GM19468 (cell line): Measurements from ENCODE around the gene MYO15B.

Experiments
- ATAC-seq: cut with Tn5 transposase; IDR thresholded peaks from one replicate; pipeline ENCODE4 v1.9.1; 2021; ENCODE audit warnings: mild to moderate bottlenecking, moderate library complexity, moderate number of reproducible peaks; ENCODE audit not compliant: unreplicated experiment; ENCODE audit errors: extremely low read depth

Gene MYO15B

GRCh38 chr17:75595920-75596313 is 8.3 kb downstream of the MYO15B start:
- no peak for ATAC-seq

- no peak for ATAC-seq
Observed at GRCh38 chr17:75596320-75597087, 8.9 kb downstream of the MYO15B start.

GRCh38 chr17:75601057-75601987 is 13.7 kb downstream of the MYO15B start:
- no peak for ATAC-seq

- ATAC-seq = no peak
Observed at GRCh38 chr17:75602644-75603043, 15.0 kb downstream of the MYO15B start.

GRCh38 chr17:75603123-75603522 is 15.5 kb downstream of the MYO15B start:
- ATAC-seq = no peak

- ATAC-seq = no peak
Observed at GRCh38 chr17:75604034-75604695, 16.6 kb downstream of the MYO15B start.

- ATAC-seq = no peak
Observed at GRCh38 chr17:75605790-75606189, 18.2 kb downstream of the MYO15B start.

DNA sequence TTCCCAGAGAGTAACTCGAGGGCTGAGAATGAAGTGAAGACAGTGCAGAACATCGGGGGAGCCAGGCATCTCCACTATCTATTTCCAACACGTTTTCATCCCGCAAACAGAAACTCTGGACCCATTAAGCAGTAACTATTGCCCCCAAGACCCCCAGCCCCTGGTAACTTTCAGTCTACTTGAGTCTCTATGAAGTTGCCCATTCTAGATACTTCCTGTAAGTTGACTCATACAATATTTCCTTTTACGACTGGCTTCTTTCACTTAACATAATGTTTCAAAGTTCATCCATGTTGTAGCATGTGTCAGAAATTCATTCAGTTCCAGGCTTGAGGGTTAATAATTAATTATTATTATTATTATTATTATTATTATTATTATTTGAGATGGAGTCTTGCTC is 19.5 kb downstream of the MYO15B start:
- no peak for ATAC-seq

DNA sequence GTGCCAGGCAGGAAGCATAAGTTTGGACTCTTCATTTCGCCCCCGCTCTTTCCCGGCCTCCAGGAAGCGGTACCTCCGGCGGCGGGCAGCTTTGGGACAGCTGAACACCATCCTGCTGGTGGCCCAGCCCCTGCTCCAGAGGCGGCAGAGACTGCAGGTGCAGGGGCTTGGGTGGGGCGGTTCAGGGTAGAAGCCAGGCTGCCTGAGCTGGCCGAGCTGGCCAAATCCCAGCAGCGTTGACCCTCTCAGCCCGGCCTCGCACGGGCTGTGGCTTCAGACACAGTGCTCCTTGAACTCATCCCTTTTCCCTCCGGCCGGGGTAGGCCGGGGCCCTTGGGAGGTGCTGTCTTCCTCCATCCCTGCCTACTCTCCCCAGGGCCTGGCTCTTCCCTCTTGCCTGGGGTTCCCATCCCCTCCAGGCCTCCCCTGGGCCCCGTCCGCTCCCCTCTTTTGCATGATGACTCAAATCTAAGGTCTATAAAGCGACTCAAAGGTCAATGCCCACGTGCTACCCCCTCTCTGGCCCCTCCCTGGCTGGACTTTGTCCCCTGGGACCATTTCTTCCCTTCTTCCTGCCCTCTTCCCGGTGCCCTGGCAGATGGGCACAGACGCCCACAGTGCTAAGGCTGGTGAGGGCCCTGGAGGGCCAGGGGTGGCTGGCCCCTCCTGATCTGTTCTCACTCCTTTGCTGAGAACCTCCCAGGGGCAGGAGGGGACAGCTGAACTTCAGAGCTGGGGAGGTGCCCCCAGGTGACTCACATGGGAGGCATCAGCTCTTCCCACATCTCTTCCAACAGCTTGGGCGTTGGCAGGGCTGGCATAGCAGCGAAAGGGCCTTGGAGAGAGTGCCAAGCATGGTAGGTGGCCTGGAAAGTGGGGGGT is 22.7 kb downstream of the MYO15B start:
- no peak for ATAC-seq

- no peak for ATAC-seq
Observed at GRCh38 chr17:75611851-75612429, 24.3 kb downstream of the MYO15B start.

DNA sequence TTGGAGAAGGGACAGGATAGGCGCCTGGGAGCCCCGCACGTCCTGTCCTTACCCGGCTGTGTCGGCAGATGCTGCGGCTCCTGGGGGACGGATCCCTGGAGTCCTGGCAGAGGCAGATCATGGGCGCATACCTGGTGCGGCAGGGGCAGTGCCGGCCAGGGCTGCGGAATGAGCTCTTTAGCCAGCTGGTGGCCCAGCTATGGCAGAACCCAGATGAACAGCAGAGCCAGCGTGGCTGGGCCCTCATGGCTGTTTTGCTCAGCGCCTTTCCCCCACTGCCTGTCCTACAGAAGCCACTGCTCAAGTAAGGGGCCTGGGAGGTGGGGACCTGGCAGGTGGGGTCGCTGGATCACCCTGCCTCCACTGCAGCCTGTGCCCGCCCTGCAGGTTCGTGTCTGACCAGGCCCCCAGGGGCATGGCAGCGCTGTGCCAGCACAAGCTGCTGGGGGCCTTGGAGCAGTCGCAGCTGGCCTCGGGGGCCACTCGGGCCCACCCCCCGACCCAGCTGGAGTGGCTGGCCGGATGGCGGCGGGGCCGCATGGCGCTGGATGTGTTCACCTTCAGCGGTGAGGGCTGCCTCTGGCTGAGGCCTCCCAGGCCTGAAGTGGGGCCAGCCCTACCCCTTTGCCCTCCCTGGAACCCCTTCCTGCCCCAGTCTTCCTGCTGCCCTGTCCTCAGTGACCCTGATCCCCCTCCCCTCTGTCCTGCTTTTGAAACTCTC is 25.5 kb downstream of the MYO15B start:
- no peak for ATAC-seq

- ATAC-seq = no peak
Observed at GRCh38 chr17:75614006-75614405, 26.4 kb downstream of the MYO15B start.

- no peak for ATAC-seq
Observed at GRCh38 chr17:75614556-75615270, 27.1 kb downstream of the MYO15B start.

- no peak for ATAC-seq
Observed at GRCh38 chr17:75615301-75615700, 27.7 kb downstream of the MYO15B start.

DNA sequence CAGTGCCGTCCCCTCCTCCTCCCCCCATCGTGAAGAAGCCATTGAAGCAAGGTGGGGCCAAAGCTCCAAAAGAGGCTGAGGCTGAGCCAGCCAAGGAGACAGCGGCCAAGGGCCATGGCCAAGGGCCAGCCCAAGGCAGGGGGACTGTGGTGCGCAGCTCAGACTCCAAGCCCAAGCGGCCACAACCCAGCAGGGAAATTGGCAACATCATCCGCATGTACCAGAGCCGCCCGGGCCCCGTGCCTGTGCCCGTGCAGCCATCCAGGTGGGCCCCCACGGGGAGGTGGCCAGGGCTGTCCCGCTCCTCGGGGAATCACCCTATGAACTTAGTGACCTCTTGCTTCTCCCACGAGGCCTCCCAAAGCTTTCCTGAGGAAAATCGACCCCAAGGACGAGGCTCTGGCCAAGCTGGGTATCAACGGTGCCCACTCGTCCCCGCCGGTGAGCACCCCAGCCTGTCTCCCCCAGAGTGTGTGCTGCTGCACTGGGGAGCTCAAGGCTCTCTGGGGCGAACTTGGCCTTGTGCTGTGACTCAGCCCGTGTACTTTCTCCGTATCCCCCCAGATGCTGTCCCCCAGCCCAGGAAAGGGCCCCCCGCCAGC is 29.0 kb downstream of the MYO15B start:
- no peak for ATAC-seq

- no peak for ATAC-seq
Observed at GRCh38 chr17:75617218-75617617, 29.6 kb downstream of the MYO15B start.

DNA sequence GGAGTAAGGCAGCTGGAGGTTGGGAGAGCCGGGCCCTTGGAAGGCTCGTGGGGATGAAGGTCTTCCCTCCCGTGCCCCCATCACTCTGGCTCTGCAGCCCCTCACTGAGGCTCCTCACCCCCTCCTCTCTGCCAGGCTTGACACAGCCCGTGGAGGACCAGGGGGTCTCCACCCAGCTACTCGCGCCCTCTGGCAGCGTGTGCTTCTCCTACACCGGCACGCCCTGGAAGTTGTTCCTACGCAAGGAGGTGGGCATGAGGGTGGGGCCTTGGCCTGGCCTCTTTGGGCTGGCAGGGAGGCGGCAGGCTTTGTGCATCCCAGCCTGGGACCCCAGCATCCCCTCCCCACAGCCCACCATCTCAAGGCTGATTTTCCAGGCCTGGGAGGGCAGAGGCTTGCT is 30.1 kb downstream of the MYO15B start:
- no peak for ATAC-seq
